H1 (cell line): ENCODE data around the gene YBX2. TPM values are rescaled to one million over a fixed set of nuclear protein-coding genes. Genes with fewer than 3 reads are reported as not detected.

Experiments used
- ATF3 ChIP-seq: IDR thresholded peaks from 2 replicates; pipeline ENCODE4 v1.6.1; 2011; ENCODE audit warnings: low read depth, mild to moderate bottlenecking, low read length; ENCODE audit not compliant: insufficient read depth
- BACH1 ChIP-seq: IDR thresholded peaks from 2 replicates; pipeline ENCODE4 v1.6.1; 2012; ENCODE audit warnings: low read length, improper control_type of control experiment
- BCL11A ChIP-seq, 2 experiments: IDR thresholded peaks; one replicate each; pipeline ENCODE4 v1.6.1; 2011; ENCODE audit warnings: low read depth in 2 of 2, low read length in 2 of 2, mild to moderate bottlenecking in 2 of 2
- BRCA1 ChIP-seq: IDR thresholded peaks from 2 replicates; pipeline ENCODE4 v1.6.1; 2012; ENCODE audit warnings: low read depth, low read length, improper control_type of control experiment
- CBX5 ChIP-seq: fragments of 300-800, 300-1000 bp; sonication (generic); IDR thresholded peaks from 2 replicates; pipeline ENCODE4 v1.7.1; 2016; ENCODE audit warnings: antibody characterized with exemption, low read length, low read depth
- CTBP2 ChIP-seq: IDR thresholded peaks from 2 replicates; pipeline ENCODE4 v1.7.0; 2011; ENCODE audit warnings: borderline replicate concordance, mild to moderate bottlenecking, moderate library complexity, mixed read lengths, low read length; ENCODE audit not compliant: insufficient read depth, insufficient read length
- CTCF ChIP-seq, 3 experiments: IDR thresholded peaks; 1 replicate in 2 of 3; 2 replicates in 1 of 3; pipeline versions ENCODE4 v1.5.1 to v1.6.1; 2011; ENCODE audit warnings: low read length in 3 of 3, mild to moderate bottlenecking in 3 of 3, inconsistent platforms in 2 of 3, low read depth in 1 of 3, moderate library complexity in 1 of 3; ENCODE audit not compliant: insufficient read depth in 1 of 3; ENCODE audit errors: control extremely low read depth in 1 of 3
- E2F6 ChIP-seq: IDR thresholded peaks from 2 replicates; pipeline ENCODE4 v1.6.1; 2012; ENCODE audit warnings: inconsistent platforms
- EGR1 ChIP-seq: IDR thresholded peaks from 2 replicates; pipeline ENCODE4 v1.6.1; 2011; ENCODE audit warnings: low read depth, low read length, borderline replicate concordance
- KDM4A ChIP-seq: IDR thresholded peaks from one replicate; pipeline ENCODE4 v1.7.1; 2012; ENCODE audit warnings: low read depth, mild to moderate bottlenecking, moderate library complexity, low read length, inconsistent platforms; ENCODE audit not compliant: severe bottlenecking
- MAFK ChIP-seq: IDR thresholded peaks from 2 replicates; pipeline ENCODE4 v1.6.1; 2012; ENCODE audit warnings: low read depth, mild to moderate bottlenecking, improper control_type of control experiment, low read length
- NRF1 ChIP-seq: IDR thresholded peaks from 2 replicates; pipeline ENCODE4 v1.6.1; 2011; ENCODE audit warnings: mild to moderate bottlenecking, low read depth, low read length, improper control_type of control experiment
- POLR2AphosphoS5 ChIP-seq: IDR thresholded peaks from 2 replicates; pipeline ENCODE4 v1.6.1; 2011; ENCODE audit warnings: low read depth, low read length
- POU5F1 ChIP-seq: IDR thresholded peaks from 2 replicates; pipeline ENCODE4 v1.6.1; 2011; ENCODE audit warnings: low read depth, mild to moderate bottlenecking, low read length, moderate library complexity
- SIRT6 ChIP-seq: IDR thresholded peaks from one replicate; pipeline ENCODE4 v1.7.1; 2012; ENCODE audit warnings: low read length, inconsistent platforms
- SIX5 ChIP-seq: IDR thresholded peaks from 2 replicates; pipeline ENCODE4 v1.6.1; 2011; ENCODE audit warnings: mild to moderate bottlenecking, low read depth, low read length
- SP1 ChIP-seq: IDR thresholded peaks from 2 replicates; pipeline ENCODE4 v1.6.1; 2011; ENCODE audit warnings: low read depth, low read length
- TAF1 ChIP-seq: IDR thresholded peaks from 2 replicates; pipeline ENCODE4 v1.6.1; 2011; ENCODE audit warnings: mild to moderate bottlenecking, low read depth, low read length
- USF2 ChIP-seq: IDR thresholded peaks from 2 replicates; pipeline ENCODE4 v1.6.1; 2011; ENCODE audit warnings: low read length, improper control_type of control experiment
- polyA plus RNA-seq, 7 experiments: library from polyadenylated mRNA; depleted of rRNA in 3 of 7; stranded (reverse) in 5 of 7; unstranded in 2 of 7; fragments of >200 nt in 5 of 7; fragments of 200-250 nt in 2 of 7; gene quantifications; 1 replicate in 5 of 7; 2 replicates in 1 of 7; 4 replicates in 1 of 7; pipeline versions ENCODE4 v1.2.1 to v1.2.3, GENCODE V29; 2011 to 2013; ENCODE audit warnings: missing spikeins in 2 of 7, mixed read lengths in 2 of 7
- total RNA-seq: library from RNA; stranded (reverse); fragmentation: NEBNext Ultra II Directional; extraction: Animal tissue kit (Norgen Biotek cat#: 25700); gene quantifications from 2 replicates; pipeline ENCODE4 v1.2.1, GENCODE V29; 2021

YBX2 gene
- total and polyA plus RNA-seq, 2 of the 8 experiments (the other 6 are each of a cell fraction or from before 2014, with no cell fraction given): 19.2 to 30.5 TPM

GRCh38 chr17:7252176-7253043, 42.0 kb downstream of the YBX2 start, which contains the start of gene ELP5 (continued):
- TF ChIP-seq E2F6 (no peak), MAFK (no peak), EGR1 (peak; percentile 99), KDM4A (peak; percentile 88), BRCA1 (no peak), NRF1 (no peak), POU5F1 (no peak), CTBP2 (no peak), SIRT6 (no peak), CTCF (IDR thresholded peaks at IDR 0.05; ENCODE audit: control extremely low read depth in 1 of 3, insufficient read depth in 1 of 3, low read depth in 1 of 3, low read length in 3 of 3) (peak in 2 of 3 experiments; percentile 20 to 28; a peak in 2 of 4 replicates), USF2 (no peak), BACH1 (0 out of 2 replicates have a peak, but pooled peaks have one; percentile 20), TAF1 (peak; percentile 80), SP1 (no peak), BCL11A (IDR thresholded peaks at IDR 0.05; ENCODE audit: low read depth in 2 of 2, low read length in 2 of 2) (no peak), SIX5 (no peak), ATF3 (no peak), POLR2AphosphoS5 (peak; percentile 92; the same call in 1 of the 2 replicates), CBX5 (no peak)
